ENCODE measurements around the gene EVI2A. TPM values are rescaled to one million over a fixed set of nuclear protein-coding genes. Genes with fewer than 3 reads are reported as not detected.

EVI2A gene
- total RNA-seq, 1 experiment from 2014 or later, result not detected

DNA sequence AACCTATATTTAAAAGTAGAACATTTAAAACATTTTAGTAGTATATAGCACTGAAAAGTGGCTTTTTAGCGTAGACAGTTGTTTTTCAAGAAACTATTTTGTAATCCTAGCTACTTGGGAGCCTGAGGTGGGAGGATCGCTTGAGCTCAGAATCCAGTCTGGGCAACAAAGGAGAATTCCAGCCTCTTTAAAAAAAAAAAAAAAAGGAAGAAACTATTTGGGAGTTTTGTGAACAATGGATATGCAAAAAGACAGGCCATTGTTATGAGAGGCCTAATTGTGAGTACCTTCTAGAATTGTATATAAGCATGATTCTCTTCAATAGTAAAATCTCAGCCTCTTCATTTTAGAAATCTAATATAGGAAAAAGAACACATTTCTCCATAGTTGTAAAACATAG, 42.0 kb downstream of the EVI2A start:
- no TSS peak for BruUV-seq (replicated peaks)
- no peak for TF ChIP-seq EZH2 (IDR thresholded peaks at IDR 0.05; ENCODE audit: low read depth)
- TF ChIP-seq, protein P1, sequence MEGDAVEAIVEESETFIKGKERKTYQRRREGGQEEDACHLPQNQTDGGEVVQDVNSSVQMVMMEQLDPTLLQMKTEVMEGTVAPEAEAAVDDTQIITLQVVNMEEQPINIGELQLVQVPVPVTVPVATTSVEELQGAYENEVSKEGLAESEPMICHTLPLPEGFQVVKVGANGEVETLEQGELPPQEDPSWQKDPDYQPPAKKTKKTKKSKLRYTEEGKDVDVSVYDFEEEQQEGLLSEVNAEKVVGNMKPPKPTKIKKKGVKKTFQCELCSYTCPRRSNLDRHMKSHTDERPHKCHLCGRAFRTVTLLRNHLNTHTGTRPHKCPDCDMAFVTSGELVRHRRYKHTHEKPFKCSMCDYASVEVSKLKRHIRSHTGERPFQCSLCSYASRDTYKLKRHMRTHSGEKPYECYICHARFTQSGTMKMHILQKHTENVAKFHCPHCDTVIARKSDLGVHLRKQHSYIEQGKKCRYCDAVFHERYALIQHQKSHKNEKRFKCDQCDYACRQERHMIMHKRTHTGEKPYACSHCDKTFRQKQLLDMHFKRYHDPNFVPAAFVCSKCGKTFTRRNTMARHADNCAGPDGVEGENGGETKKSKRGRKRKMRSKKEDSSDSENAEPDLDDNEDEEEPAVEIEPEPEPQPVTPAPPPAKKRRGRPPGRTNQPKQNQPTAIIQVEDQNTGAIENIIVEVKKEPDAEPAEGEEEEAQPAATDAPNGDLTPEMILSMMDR (conservative IDR thresholded peaks at IDR 0.05), result no peak
- no peaks in the 10 kb centered on the region for H3K79me2 ChIP-seq (ENCODE audit: low read depth)
- H3K4me2 ChIP-seq, result no peak overlapping the region
- no peak overlapping the region for H3K27ac ChIP-seq
- H3K4me1 ChIP-seq (replicated peaks; ENCODE audit: insufficient read depth), result no peaks in the 10 kb centered on the region
- H3K9me2 ChIP-seq (ENCODE audit: insufficient read depth), result no peaks in the 10 kb centered on the region
- H3K27me3 ChIP-seq (ENCODE audit: insufficient read depth, low read depth), result no peaks in the 10 kb centered on the region
- H3K9me3 ChIP-seq (ENCODE audit: insufficient read depth, low read depth), result no peaks in the 10 kb centered on the region
- POLR2A ChIA-PET (ENCODE audit: unreplicated experiment), result no interaction called here
- no peaks in the 10 kb centered on the region for H4K20me1 ChIP-seq (ENCODE audit: insufficient read depth)
- H3K36me3 ChIP-seq (ENCODE audit: low read depth), result no peaks in the 10 kb centered on the region; the same call in 1 of the 2 replicates
- H3K4me3 ChIP-seq, result no peak overlapping the region
- CTCF ChIA-PET, result no interaction called here
- no peak for DNase-seq
- H3F3A ChIP-seq (ENCODE audit: insufficient read depth, low read depth), result no peaks in the 10 kb centered on the region
- H2AFZ ChIP-seq, result no peak overlapping the region
- intact Hi-C loops (cut with micrococcal nuclease; ENCODE audit: unreplicated experiment), result no loop called here

DNA sequence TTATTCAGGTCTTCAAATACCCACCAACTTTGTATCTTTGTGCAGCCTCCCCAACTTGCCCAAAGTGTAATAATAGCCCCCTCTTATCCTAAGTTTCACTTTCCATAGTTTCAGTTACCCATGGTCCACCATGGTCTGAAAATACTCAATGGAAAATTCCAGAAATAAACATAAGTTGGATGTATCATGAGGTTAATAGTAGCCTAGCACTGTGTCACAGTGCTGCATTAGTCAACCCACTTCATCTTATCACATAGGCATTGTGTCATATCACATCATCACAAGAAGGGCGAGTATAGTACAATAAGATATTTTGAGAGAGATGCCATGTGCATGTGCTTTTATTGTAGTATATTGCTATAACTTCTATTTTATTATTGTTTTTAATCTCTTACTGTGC, 46.3 kb downstream of the EVI2A start:
- no peak overlapping the region for H3K4me3 ChIP-seq
- TF ChIP-seq EZH2 (IDR thresholded peaks at IDR 0.05; ENCODE audit: low read depth), result no peak
- TF ChIP-seq, protein P1 (conservative IDR thresholded peaks at IDR 0.05), result no peak
- peaks cover 4% of the 10 kb centered on the region for H3K4me1 ChIP-seq (replicated peaks; ENCODE audit: insufficient read depth)
- BruUV-seq (replicated peaks), result no TSS peak
- no peaks in the 10 kb centered on the region for H3K79me2 ChIP-seq (ENCODE audit: low read depth)
- ChIA-PET CTCF (no interaction called here), POLR2A (ENCODE audit: unreplicated experiment) (no interaction called here)
- no peak for DNase-seq
- H4K20me1 ChIP-seq (ENCODE audit: insufficient read depth), result no peaks in the 10 kb centered on the region
- H3K9me2 ChIP-seq (ENCODE audit: insufficient read depth), result no peaks in the 10 kb centered on the region
- H3K27me3 ChIP-seq (ENCODE audit: insufficient read depth, low read depth), result no peaks in the 10 kb centered on the region
- H3K4me2 ChIP-seq, result no peak overlapping the region
- no peaks in the 10 kb centered on the region for H3K9me3 ChIP-seq (ENCODE audit: insufficient read depth, low read depth)
- peaks cover 7% of the 10 kb centered on the region; the same call in 1 of the 2 replicates for H3K36me3 ChIP-seq (ENCODE audit: low read depth)
- intact Hi-C loops (cut with micrococcal nuclease; ENCODE audit: unreplicated experiment), result no loop called here
- H2AFZ ChIP-seq, result no peak overlapping the region
- H3K27ac ChIP-seq, result no peak overlapping the region
- H3F3A ChIP-seq (ENCODE audit: insufficient read depth, low read depth), result peaks cover 4% of the 10 kb centered on the region; the same call in 1 of the 2 replicates

DNA sequence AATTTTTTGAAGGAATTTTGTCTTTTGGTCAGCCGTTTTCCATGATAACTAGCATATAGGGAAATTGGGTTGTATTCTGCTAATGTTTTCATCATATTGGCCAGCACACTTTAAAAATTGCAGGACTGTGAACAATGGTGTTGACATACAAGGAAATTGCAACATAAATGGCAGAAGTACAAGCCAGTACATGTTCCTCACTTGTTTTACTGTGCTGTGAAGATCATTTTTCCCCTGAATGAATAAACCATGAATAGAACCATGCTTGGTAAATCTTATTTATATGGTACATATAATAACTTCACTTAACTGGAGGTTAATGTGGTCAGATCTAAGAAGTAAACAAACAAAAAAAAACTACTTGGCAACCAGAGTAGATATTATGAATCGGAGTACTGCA, 47.2 kb downstream of the EVI2A start:
- POLR2A ChIA-PET (ENCODE audit: unreplicated experiment), result no interaction called here
- peaks cover 13% of the 10 kb centered on the region for H3F3A ChIP-seq (ENCODE audit: insufficient read depth, low read depth)
- H3K4me3 ChIP-seq, result no peak overlapping the region
- no peaks in the 10 kb centered on the region for H3K79me2 ChIP-seq (ENCODE audit: low read depth)
- no peaks in the 10 kb centered on the region for H4K20me1 ChIP-seq (ENCODE audit: insufficient read depth)
- no peak overlapping the region for H2AFZ ChIP-seq
- peaks cover 7% of the 10 kb centered on the region; the same call in 1 of the 2 replicates for H3K36me3 ChIP-seq (ENCODE audit: low read depth)
- no peaks in the 10 kb centered on the region for H3K9me3 ChIP-seq (ENCODE audit: insufficient read depth, low read depth)
- no peaks in the 10 kb centered on the region for H3K27me3 ChIP-seq (ENCODE audit: insufficient read depth, low read depth)
- BruUV-seq (replicated peaks), result no TSS peak
- DNase-seq, result no peak
- H3K4me1 ChIP-seq (replicated peaks; ENCODE audit: insufficient read depth), result peaks cover 12% of the 10 kb centered on the region
- TF ChIP-seq, protein P1 (conservative IDR thresholded peaks at IDR 0.05), result no peak
- TF ChIP-seq EZH2 (IDR thresholded peaks at IDR 0.05; ENCODE audit: low read depth), result no peak
- CTCF ChIA-PET, result no interaction called here
- no peaks in the 10 kb centered on the region for H3K9me2 ChIP-seq (ENCODE audit: insufficient read depth)
- intact Hi-C loops (cut with micrococcal nuclease; ENCODE audit: unreplicated experiment), result no loop called here
- H3K4me2 ChIP-seq, result no peak overlapping the region
- no peak overlapping the region for H3K27ac ChIP-seq
